ENCODE measurements around the gene SUGP2. TPM values are rescaled to one million over a fixed set of nuclear protein-coding genes. Genes with fewer than 3 reads are reported as not detected.

SUGP2 gene
- polyA plus RNA-seq, 1 experiment: 44.2 TPM

- no peak overlapping the region for H3K27ac ChIP-seq (ENCODE audit: low read depth, low read length)
- POLR2A ChIA-PET: no interaction called here
- no peak for DNase-seq (ENCODE audit: low read depth, low spot score)
- no peak for TF ChIP-seq CTCF (IDR thresholded peaks at IDR 0.05; ENCODE audit: low read depth, low read length)
- H3K9me3 ChIP-seq (ENCODE audit: control insufficient read depth, insufficient read depth, low read length): no peaks in the 10 kb centered on the region; the same call in 1 of the 2 replicates
- no peaks in the 10 kb centered on the region for H3K27me3 ChIP-seq (ENCODE audit: control insufficient read depth, insufficient read depth, low read length)
- H3K4me3 ChIP-seq (ENCODE audit: low read depth, low read length): no peak overlapping the region
- CTCF ChIA-PET: no interaction called here
Measured at GRCh38 chr19:18989316-18989715, 44.0 kb downstream of the SUGP2 start.

GRCh38 chr19:18987456-18987855, 45.9 kb downstream of the SUGP2 start:
- Histone ChIP-seq H3K4me3 (ENCODE audit: low read depth, low read length) (no peak overlapping the region), H3K9me3 (ENCODE audit: control insufficient read depth, insufficient read depth, low read length) (no peaks in the 10 kb centered on the region; the same call in 1 of the 2 replicates), H3K27me3 (ENCODE audit: control insufficient read depth, insufficient read depth, low read length) (peaks cover 10% of the 10 kb centered on the region), H3K27ac (ENCODE audit: low read depth, low read length) (no peak overlapping the region)
- CTCF ChIA-PET: interaction anchor here (0.6 to 2.4 kb wide), 13 partner anchors 8 to 489 kb away, joined by 3 to 21 read pairs (median 6); partner anchors contain the start of genes COPE and DDX49
- POLR2A ChIA-PET: interaction anchor here (0.6 to 2.2 kb wide), 5 partner anchors 8 to 68 kb away, joined by 3 to 15 read pairs (median 3); partner anchors contain the start of genes COPE and DDX49
- no peak for TF ChIP-seq CTCF (IDR thresholded peaks at IDR 0.05; ENCODE audit: low read depth, low read length)
- DNase-seq (ENCODE audit: low read depth, low spot score): no peak

DNA sequence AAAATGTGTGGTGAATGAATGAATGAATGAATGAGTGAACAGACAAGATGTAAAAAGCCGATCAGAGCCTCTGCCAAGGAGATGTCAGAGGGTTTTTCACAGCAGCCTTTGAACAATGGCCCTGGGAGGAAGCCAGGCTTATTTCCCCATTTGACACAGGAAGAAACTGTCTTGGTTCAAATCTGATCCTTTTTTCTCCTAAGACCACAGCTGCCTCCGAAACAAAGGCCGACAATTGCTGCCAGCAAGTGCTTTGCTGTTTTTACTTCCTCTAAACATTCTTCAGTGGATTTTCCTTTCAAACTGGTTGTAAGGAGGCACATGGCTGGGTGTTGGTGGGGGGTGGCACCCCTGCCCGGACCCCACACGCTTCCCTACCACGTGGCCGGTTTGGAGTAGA, 48.1 kb downstream of the SUGP2 start:
- DNase-seq (ENCODE audit: low read depth, low spot score): no peak
- peaks cover 11% of the 10 kb centered on the region for H3K27me3 ChIP-seq (ENCODE audit: control insufficient read depth, insufficient read depth, low read length)
- no peak overlapping the region for H3K4me3 ChIP-seq (ENCODE audit: low read depth, low read length)
- no peak overlapping the region for H3K27ac ChIP-seq (ENCODE audit: low read depth, low read length)
- ChIA-PET CTCF (interaction anchor here (0.5 to 0.7 kb wide), 2 partner anchors 60 to 104 kb away, joined by 3 to 4 read pairs; no protein-coding TSS in a partner anchor), POLR2A (no interaction called here)
- H3K9me3 ChIP-seq (ENCODE audit: control insufficient read depth, insufficient read depth, low read length): no peaks in the 10 kb centered on the region
- TF ChIP-seq CTCF (IDR thresholded peaks at IDR 0.05; ENCODE audit: low read depth, low read length): no peak

DNA sequence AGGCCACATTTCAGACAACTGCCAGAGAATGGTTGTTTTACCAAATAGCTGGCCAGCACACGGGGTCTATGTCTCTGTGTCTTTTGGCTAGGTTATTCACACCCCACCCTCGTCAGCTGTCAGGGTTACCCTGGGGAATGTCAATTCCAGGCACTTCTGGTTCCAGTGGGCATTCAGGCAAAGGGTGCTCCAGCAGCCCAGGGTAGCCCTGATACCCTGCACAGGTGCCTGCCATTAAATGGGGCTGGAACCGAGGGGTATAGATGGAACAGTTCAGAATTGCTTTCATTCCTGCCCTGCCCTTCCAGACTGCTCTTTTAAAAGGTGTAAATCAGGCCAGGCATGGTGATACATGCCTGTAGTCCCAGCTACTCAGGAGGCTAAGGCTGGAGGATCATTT, 49.1 kb downstream of the SUGP2 start:
- no peak overlapping the region for H3K27ac ChIP-seq (ENCODE audit: low read depth, low read length)
- no peak for DNase-seq (ENCODE audit: low read depth, low spot score)
- ChIA-PET POLR2A (no interaction called here), CTCF (no interaction called here)
- H3K27me3 ChIP-seq (ENCODE audit: control insufficient read depth, insufficient read depth, low read length): peaks cover 11% of the 10 kb centered on the region
- H3K9me3 ChIP-seq (ENCODE audit: control insufficient read depth, insufficient read depth, low read length): no peaks in the 10 kb centered on the region
- no peak overlapping the region for H3K4me3 ChIP-seq (ENCODE audit: low read depth, low read length)
- no peak for TF ChIP-seq CTCF (IDR thresholded peaks at IDR 0.05; ENCODE audit: low read depth, low read length)

- POLR2A ChIA-PET: interaction anchor here (1.0 kb wide), 1 partner anchor 63 kb away, joined by 3 read pairs; the partner anchor contains the start of gene DDX49
Measured at GRCh38 chr19:18982669-18983068, 50.6 kb downstream of the SUGP2 start.

More at GRCh38 chr19:18982669-18983068, 50.6 kb downstream of the SUGP2 start:
- Histone ChIP-seq H3K27ac (ENCODE audit: low read depth, low read length) (no peak overlapping the region), H3K27me3 (ENCODE audit: control insufficient read depth, insufficient read depth, low read length) (peaks cover 11% of the 10 kb centered on the region), H3K4me3 (ENCODE audit: low read depth, low read length) (no peak overlapping the region), H3K9me3 (ENCODE audit: control insufficient read depth, insufficient read depth, low read length) (no peaks in the 10 kb centered on the region)
- CTCF ChIA-PET: interaction anchor here (2.4 kb wide), 1 partner anchor 12 kb away, joined by 9 read pairs; no protein-coding TSS in a partner anchor
- DNase-seq (ENCODE audit: low read depth, low spot score): no peak
- TF ChIP-seq CTCF (IDR thresholded peaks at IDR 0.05; ENCODE audit: low read depth, low read length): no peak
